B cell (primary cell): ENCODE data around the gene IL25. TPM values are rescaled to one million over a fixed set of nuclear protein-coding genes. Genes with fewer than 3 reads are reported as not detected.

Source experiments
- ATAC-seq: fragments of 200-7000 bp; cut with Tn5 transposase; one replicate; pipeline ENCODE4 v1.10.0; 2021; ENCODE audit warnings: low read depth, mild to moderate bottlenecking, moderate number of reproducible peaks, moderate library complexity
- CTCF ChIA-PET: fragments of 350-600 bp; sonication (Branson Sonifier 250); formaldehyde crosslinking; loops from one replicate; lab custom pipeline; 2021; ENCODE audit warnings: antibody characterized with exemption, inconsistent platforms; lab: Charles Lee
- POLR2A ChIA-PET: fragments of 350-600 bp; sonication (Branson Sonifier 250); formaldehyde crosslinking; loops from one replicate; lab custom pipeline; 2021; ENCODE audit warnings: antibody characterized with exemption; lab: Charles Lee
- DNase-seq: peaks from one replicate; pipeline ENCODE4 v3.0.0; 2013
- H2AFZ ChIP-seq: 2 replicates; pipeline ENCODE4 v1.6.1; 2012; ENCODE audit warnings: mild to moderate bottlenecking, low read depth, low read length; ENCODE audit not compliant: insufficient read depth, poor library complexity, severe bottlenecking
- H3K27ac ChIP-seq, 2 donors: 1 replicate in 1 of 2; 2 replicates in 1 of 2; pipeline ENCODE4 v1.5.1; 2012 to 2013; ENCODE audit warnings: low read length in 2 of 2, mild to moderate bottlenecking in 2 of 2, moderate library complexity in 1 of 2
- H3K27me3 ChIP-seq, 4 experiments: fragments of 200-600 bp in 1 of 4; sonication (generic) in 1 of 4; replicated peaks in 1 of 4; 1 replicate in 2 of 4; 2 replicates in 2 of 4; pipeline versions ENCODE4 v1.6.1 to v1.7.0; 2013 to 2016; ENCODE audit warnings: low read length in 3 of 4, mild to moderate bottlenecking in 2 of 4, mixed read lengths in 1 of 4, moderate library complexity in 1 of 4; ENCODE audit not compliant: insufficient read depth in 4 of 4, control insufficient read depth in 3 of 4; ENCODE audit errors: control extremely low read depth in 1 of 4
- H3K36me3 ChIP-seq, 2 experiments: replicated peaks in 1 of 2; 1 replicate in 1 of 2; 2 replicates in 1 of 2; pipeline versions ENCODE4 v1.6.1 to v1.7.1; 2013; ENCODE audit warnings: low read length in 1 of 2; ENCODE audit not compliant: insufficient read depth in 2 of 2, control insufficient read depth in 1 of 2; ENCODE audit errors: control extremely low read depth in 1 of 2, extremely low read depth in 1 of 2
- H3K4me1 ChIP-seq, 2 donors: fragments of 200-600 bp in 1 of 2; sonication (generic) in 1 of 2; 1 replicate in 1 of 2; 2 replicates in 1 of 2; pipeline versions ENCODE4 v1.5.1 to v1.6.1; 2013 to 2017; ENCODE audit warnings: low read length in 2 of 2; ENCODE audit not compliant: control insufficient read depth in 2 of 2, insufficient read depth in 2 of 2
- H3K4me2 ChIP-seq: replicated peaks from 2 replicates; pipeline ENCODE3; 2012; ENCODE audit warnings: mild to moderate bottlenecking, low read depth, low read length; ENCODE audit not compliant: poor library complexity, severe bottlenecking
- H3K4me3 ChIP-seq, 5 experiments: fragments of 200-600 bp in 1 of 5; sonication (generic) in 1 of 5; 1 replicate in 3 of 5; 2 replicates in 2 of 5; pipeline versions ENCODE4 v1.5.1 to v1.7.0; 2011 to 2016; ENCODE audit warnings: low read length in 4 of 5, mild to moderate bottlenecking in 4 of 5, low read depth in 2 of 5, control low read depth in 1 of 5, moderate library complexity in 1 of 5; ENCODE audit not compliant: insufficient read depth in 1 of 5; ENCODE audit errors: control extremely low read depth in 1 of 5, extremely low read depth in 1 of 5
- H3K79me2 ChIP-seq: fragments of 200-600 bp; sonication (generic); one replicate; pipeline ENCODE4 v1.6.0; 2016; ENCODE audit warnings: low read length; ENCODE audit not compliant: control insufficient read depth, insufficient read depth
- H3K9ac ChIP-seq: fragments of 200-600 bp; sonication (generic); 2 replicates; pipeline ENCODE4 v1.6.1; 2017; ENCODE audit warnings: mild to moderate bottlenecking, low read length, moderate library complexity
- H3K9me3 ChIP-seq, 3 donors: one replicate each; pipeline versions ENCODE4 v1.6.1 to v1.7.1; 2013; ENCODE audit warnings: low read length in 2 of 3; ENCODE audit not compliant: control insufficient read depth in 2 of 3, insufficient read depth in 1 of 3; ENCODE audit errors: control extremely low read depth in 1 of 3
- H4K20me1 ChIP-seq: 2 replicates; pipeline ENCODE4 v1.6.0; 2012; ENCODE audit warnings: mild to moderate bottlenecking, low read length; ENCODE audit not compliant: insufficient read depth, control insufficient read depth, poor library complexity, severe bottlenecking
- H3K27ac Mint-ChIP-seq: one replicate; pipeline ENCODE4 v1.8.0; 2021; ENCODE audit warnings: mixed read lengths
- H3K27me3 Mint-ChIP-seq: one replicate; pipeline ENCODE4 v1.8.0; 2021; ENCODE audit warnings: mixed read lengths
- H3K4me1 Mint-ChIP-seq: one replicate; pipeline ENCODE4 v1.8.0; 2021; ENCODE audit warnings: mixed read lengths
- H3K4me3 Mint-ChIP-seq: one replicate; pipeline ENCODE4 v1.8.0; 2021; ENCODE audit warnings: mixed read lengths
- H3K9me3 Mint-ChIP-seq: one replicate; pipeline ENCODE4 v1.8.0; 2022; ENCODE audit warnings: mixed read lengths; ENCODE audit not compliant: insufficient read depth
- EZH2 ChIP-seq: IDR thresholded peaks from 2 replicates; pipeline ENCODE4 v1.6.1; 2012; ENCODE audit warnings: borderline replicate concordance, low read depth, mild to moderate bottlenecking, moderate library complexity, low read length; ENCODE audit not compliant: insufficient read depth, poor library complexity, severe bottlenecking
- WGBS: methylation state at CpG from one replicate; pipeline ENCODE4 v1.1.5; 2013; ENCODE audit warnings: missing lambda C conversion rate; ENCODE audit not compliant: insufficient coverage; 5-methylcytosine and 5-hydroxymethylcytosine counted together
- intact Hi-C: fragments of 100-400 bp; cut with micrococcal nuclease; formaldehyde crosslinking; loops from one replicate; pipeline ENCODE4 v1.10.0; 2022
- polyA plus RNA-seq: library from polyadenylated mRNA; depleted of rRNA; stranded (reverse); fragments of >200 nt; gene quantifications from 2 replicates; pipeline ENCODE4 v1.2.3, GENCODE V29; 2012
- total RNA-seq, 2 donors: library from RNA; stranded (reverse); fragments of 120-200 nt in 1 of 2; gene quantifications; 1 replicate in 1 of 2; 2 replicates in 1 of 2; pipeline versions ENCODE4 v1.2.3 to v1.2.4, GENCODE V29; 2013 to 2022
- TF ChIP-seq, protein P1 (sequence below): fragments of 200-600 bp; IDR thresholded peaks from one replicate; pipeline ENCODE4 v1.8.0; 2022; ENCODE audit warnings: antibody characterized with exemption, mild to moderate bottlenecking

The IL25 gene
- total and polyA plus RNA-seq, 2 donors (not counting 1 experiment from before 2014, with no cell fraction given) = not detected

DNA sequence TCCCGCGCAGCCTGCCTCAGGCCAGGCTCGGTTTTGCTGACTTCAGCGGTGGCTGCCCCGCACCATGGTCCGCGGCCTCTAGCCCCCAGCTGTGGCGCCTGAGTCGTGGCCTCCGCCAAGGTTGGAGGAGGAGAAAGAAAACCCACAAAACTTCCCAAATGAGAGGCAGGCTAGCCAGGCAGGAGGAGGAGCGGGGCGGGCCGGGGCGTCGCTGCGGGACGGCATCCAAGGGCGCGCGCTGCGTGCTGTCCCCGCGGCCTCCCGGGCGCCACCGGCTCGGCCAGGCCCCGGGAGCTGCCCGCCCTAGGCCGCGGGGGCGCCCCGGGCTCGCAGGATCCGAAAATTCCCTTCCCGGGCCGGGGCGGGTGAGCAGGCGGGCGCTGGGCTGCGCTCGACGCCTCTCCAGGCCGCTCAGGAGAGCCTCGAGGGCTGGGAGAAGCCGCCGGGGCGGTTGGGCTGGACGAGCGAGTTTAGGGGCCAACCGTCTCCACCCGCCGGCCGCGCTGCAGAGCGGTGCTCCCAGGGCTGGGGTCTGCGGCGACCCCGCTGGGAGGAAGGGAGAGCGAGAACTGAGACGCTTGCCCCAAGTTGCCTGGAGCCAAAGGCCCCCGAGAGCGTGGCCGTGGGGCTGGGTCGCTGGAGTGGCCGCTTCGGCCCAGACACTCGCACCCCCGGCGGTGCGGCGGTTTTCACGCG is 7.4 kb upstream of the IL25 start, which contains the start of gene EFS:
TSS of gene EFS (minus strand) at position 137 of the 696 bp plus-strand sequence. CDS start 147 bp downstream, outside the sequence.
- H3K9ac ChIP-seq = no peak within 1 kb of the TSS
- H3K27me3 Mint-ChIP-seq = peaks cover 43% of the 10 kb centered on the region
- no peaks in the 10 kb centered on the region for H4K20me1 ChIP-seq
- peaks cover 0 to 3% (median 0%) of the 10 kb centered on the region in 3 donors for H3K9me3 ChIP-seq
- CTCF ChIA-PET = no interaction called here
- no peaks in the 10 kb centered on the region for H3K36me3 ChIP-seq
- H2AFZ ChIP-seq = no peak within 1 kb of the TSS
- WGBS = 6% methylated on average over 74 of the region's 74 CpGs
- no peaks in the 10 kb centered on the region for H3K79me2 ChIP-seq
- no peak within 1 kb of the TSS for H3K4me3 ChIP-seq
- no peaks in the 10 kb centered on the region for H3K9me3 Mint-ChIP-seq
- no peak within 1 kb of the TSS for H3K27ac Mint-ChIP-seq
- H3K4me1 ChIP-seq = no peaks in the 10 kb centered on the region
- H3K4me3 Mint-ChIP-seq = no peak within 1 kb of the TSS
- ATAC-seq (no peak), DNase-seq (no peak)
- no peak within 1 kb of the TSS for H3K4me2 ChIP-seq
- POLR2A ChIA-PET = interaction anchor here (0.5 kb wide), 1 partner anchor 99 kb away, joined by 4 read pairs; no protein-coding TSS in a partner anchor
- H3K27ac ChIP-seq = no peak within 1 kb of the TSS
- intact Hi-C loops = no loop called here
- TF ChIP-seq EZH2 = no peak
- TF ChIP-seq, protein P1, sequence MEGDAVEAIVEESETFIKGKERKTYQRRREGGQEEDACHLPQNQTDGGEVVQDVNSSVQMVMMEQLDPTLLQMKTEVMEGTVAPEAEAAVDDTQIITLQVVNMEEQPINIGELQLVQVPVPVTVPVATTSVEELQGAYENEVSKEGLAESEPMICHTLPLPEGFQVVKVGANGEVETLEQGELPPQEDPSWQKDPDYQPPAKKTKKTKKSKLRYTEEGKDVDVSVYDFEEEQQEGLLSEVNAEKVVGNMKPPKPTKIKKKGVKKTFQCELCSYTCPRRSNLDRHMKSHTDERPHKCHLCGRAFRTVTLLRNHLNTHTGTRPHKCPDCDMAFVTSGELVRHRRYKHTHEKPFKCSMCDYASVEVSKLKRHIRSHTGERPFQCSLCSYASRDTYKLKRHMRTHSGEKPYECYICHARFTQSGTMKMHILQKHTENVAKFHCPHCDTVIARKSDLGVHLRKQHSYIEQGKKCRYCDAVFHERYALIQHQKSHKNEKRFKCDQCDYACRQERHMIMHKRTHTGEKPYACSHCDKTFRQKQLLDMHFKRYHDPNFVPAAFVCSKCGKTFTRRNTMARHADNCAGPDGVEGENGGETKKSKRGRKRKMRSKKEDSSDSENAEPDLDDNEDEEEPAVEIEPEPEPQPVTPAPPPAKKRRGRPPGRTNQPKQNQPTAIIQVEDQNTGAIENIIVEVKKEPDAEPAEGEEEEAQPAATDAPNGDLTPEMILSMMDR = no peak
- no peaks in the 10 kb centered on the region for H3K4me1 Mint-ChIP-seq
- peaks cover 0 to 35% (median 3%) of the 10 kb centered on the region in 4 experiments for H3K27me3 ChIP-seq

DNA sequence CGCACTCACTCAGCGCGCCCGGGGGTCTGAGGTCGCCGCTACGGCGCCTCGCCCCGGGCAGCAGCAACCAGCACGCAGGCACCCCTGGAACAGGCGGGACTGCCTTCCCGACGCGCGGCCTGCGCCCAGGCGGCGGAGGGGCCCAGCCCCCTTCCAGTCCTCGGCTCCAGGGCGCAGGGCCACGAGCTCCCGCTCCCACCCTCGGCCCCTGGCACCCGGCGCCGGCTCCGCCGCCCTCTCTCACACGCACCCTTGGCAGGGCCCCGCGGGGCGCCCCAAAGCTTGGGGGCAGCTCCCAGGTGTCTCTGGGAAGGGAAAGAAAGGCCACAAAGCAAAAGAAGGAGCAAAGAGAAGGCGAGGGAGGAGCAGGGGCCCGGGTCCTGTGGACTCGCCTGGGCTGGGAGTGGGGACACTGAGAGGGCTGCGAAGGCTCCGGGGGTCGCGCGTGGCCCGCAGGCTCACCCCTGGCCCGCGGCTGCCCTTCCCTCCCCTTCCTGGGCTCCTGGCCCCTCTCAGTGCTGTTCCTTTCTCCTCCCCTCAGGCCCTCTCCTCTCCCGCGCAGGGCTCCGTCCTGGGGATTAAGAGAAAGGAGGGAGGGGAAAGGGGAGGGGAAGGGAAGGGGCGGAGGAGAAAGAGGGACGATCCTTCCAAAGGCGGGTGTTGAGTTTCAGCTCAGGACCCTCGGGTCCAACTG is 6.7 kb upstream of the IL25 start:
- H2AFZ ChIP-seq = no peak overlapping the region
- 5% methylated on average over 32 of the region's 51 CpGs for WGBS

More for the DNA sequence above, 6.7 kb upstream of the IL25 start:
- no peak for TF ChIP-seq EZH2
- TF ChIP-seq, protein P1 = no peak
- H3K9ac ChIP-seq = no peak overlapping the region
- no peak overlapping the region for H3K4me3 Mint-ChIP-seq
- peaks cover 0 to 3% (median 0%) of the 10 kb centered on the region in 3 donors for H3K9me3 ChIP-seq
- H3K4me1 Mint-ChIP-seq = no peaks in the 10 kb centered on the region
- no peaks in the 10 kb centered on the region for H4K20me1 ChIP-seq
- H3K27ac Mint-ChIP-seq = no peak overlapping the region
- intact Hi-C loops = no loop called here
- no peaks in the 10 kb centered on the region for H3K4me1 ChIP-seq
- H3K79me2 ChIP-seq = no peaks in the 10 kb centered on the region
- peaks cover 41% of the 10 kb centered on the region for H3K27me3 Mint-ChIP-seq
- no peak overlapping the region for H3K27ac ChIP-seq
- ChIA-PET CTCF (no interaction called here), POLR2A (no interaction called here)
- H3K4me2 ChIP-seq = no peak overlapping the region
- ATAC-seq (no peak), DNase-seq (no peak)
- no peak overlapping the region for H3K4me3 ChIP-seq
- no peaks in the 10 kb centered on the region for H3K9me3 Mint-ChIP-seq
- peaks cover 0 to 33% (median 5%) of the 10 kb centered on the region in 4 experiments for H3K27me3 ChIP-seq
- H3K36me3 ChIP-seq = no peaks in the 10 kb centered on the region
